ENCODE data around the gene DOCK1.

Gene DOCK1

DNA sequence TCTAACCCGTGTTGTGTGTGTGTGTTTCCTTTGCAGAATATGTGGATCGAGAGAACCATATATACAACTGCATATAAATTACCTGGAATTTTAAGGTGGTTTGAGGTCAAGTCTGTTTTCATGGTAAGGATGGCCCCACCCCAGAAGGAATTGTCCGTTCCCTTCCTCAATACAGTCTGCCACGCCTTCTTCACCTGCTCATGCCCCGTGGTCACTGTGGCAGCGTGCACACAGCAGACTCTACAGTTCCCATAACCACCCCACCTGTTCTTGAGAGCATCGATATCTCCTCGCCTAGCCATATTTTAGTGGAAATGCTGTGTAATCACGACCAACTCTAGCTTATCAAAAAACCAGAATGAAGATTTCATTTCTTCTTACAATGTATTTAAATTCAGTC is 509.9 kb downstream of the DOCK1 start:
- no peak for DNase-seq

GRCh38 chr10:127415901-127416581 is 510.8 kb downstream of the DOCK1 start:
- DNase-seq = no peak

- no peak for DNase-seq
Observed at GRCh38 chr10:127417031-127417430, 511.8 kb downstream of the DOCK1 start.

GRCh38 chr10:127417686-127418401 is 512.6 kb downstream of the DOCK1 start:
- DNase-seq = no peak

DNA sequence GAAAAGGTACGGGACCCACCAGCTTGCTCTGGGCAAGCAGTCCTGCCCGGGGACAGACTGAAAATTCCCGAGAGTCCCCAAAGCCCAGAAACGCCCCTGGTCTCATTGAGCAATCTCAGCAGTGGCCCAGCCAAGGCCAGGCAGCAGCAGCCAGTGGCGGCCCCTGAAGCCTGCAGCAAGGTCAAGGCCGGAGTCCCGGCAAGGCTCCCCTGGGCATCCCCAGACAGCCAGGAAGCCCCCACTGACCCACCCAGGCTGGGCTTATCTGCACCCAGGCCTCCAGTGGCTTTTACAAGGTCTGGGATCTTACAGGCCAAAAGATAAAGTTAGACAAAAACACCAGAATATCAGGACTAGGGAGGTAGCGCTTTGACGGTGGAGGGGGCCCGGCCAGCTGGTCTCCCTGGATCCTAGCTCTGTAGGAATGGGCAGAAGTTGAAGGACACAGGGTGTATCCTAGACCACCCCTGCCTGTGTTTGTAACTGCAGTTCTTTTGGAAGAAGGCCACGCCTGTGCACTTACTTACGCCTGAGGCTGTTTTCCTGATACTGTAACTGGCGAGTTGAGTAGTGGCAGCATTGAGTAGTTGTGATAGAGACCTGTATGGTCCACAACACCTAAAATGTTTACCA is 513.4 kb downstream of the DOCK1 start:
- no peak for DNase-seq

DNA sequence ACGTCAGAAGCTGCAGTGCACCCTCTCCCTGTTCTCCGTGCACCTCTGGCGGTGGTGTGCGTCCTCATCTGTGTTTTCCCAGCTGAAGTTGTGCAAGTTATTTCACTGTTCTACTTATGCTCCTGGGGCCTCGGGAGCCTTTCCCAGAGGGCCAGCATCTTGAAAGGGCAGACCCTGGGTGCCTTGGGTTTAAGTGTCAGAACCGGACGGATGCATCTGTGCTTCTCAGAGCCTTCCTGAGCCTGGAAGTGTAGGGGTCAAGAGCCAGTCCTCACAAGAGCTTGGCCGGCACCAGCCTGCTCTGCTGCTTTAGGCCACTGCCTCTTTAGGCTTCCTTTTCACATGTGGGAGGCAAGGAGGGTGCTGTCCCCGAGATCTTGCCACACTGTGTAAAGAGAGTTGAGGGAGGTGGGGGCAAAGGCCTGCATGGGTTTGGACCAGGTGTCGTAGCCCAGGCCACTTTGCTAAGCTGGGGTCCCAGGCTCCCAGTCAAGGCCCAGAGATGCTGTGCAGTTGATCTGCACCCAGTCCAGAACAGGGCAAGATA is 515.0 kb downstream of the DOCK1 start:
- no peak for DNase-seq

DNA sequence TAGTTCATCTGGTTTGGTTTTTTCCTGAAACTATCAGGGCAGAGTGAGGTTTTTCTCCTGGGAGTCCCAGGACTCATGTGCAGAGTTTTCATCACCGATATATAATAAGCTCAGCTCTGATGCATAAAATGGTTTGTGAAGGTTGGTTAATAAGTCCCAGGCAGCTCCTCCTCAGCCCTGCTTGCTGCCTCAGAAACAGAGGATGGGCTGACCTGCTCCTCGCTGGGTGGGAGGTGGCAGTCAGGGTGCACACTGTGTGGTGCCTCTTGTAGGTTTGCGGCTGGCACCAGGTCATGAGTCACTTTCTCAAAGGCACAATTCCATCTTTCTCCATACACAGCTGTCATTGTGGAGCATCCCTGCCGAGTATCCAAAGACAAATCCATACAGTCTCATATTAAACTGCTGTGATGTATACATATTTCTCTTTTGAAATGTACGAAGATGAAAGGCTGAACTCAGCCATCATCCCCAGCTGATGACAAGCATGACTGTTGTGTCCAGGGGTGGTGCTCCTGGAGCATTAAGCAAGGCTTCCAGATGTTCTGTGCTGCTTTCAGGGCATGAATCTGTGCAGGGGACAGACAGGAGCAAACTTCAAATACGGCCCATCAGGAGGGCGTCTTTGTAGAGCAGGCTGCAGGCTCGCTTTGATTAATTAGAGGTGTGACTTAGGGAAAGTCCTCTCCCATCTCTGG is 518.1 kb downstream of the DOCK1 start:
- no peak for DNase-seq

DNA sequence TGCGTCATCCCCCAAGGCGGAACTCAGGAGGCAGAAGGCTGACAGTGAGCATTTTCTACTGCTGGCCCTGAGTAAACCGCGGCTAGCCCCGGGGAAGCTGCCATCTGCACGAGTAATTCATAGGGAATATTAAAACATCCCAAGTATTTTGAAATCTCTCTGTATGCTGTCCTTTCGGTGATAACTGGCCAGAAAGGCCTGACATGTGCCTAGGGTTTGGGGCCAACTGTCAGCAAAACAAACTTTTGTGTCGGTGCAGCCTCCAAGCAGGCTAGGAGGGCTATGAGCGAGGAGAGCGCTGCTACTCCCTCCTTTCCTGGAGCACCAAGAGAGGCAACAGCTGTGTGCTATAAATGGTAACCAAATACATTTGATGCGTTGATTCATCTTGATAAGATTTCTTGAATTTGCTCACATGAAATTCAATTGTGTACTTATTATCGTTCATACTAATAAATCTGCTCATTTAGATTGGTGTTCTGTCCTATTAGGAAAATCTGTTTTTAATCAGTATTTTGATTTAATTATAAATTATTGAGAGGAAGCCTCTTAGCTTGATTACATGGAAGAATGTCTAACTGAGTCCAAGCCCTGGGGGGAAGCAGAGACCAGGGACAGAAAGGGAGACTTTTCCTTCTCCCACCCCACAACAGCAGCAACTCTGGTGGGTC is 519.5 kb downstream of the DOCK1 start:
- DNase-seq = no peak

GRCh38 chr10:127426746-127427145 is 521.5 kb downstream of the DOCK1 start:
- no peak for DNase-seq

DNA sequence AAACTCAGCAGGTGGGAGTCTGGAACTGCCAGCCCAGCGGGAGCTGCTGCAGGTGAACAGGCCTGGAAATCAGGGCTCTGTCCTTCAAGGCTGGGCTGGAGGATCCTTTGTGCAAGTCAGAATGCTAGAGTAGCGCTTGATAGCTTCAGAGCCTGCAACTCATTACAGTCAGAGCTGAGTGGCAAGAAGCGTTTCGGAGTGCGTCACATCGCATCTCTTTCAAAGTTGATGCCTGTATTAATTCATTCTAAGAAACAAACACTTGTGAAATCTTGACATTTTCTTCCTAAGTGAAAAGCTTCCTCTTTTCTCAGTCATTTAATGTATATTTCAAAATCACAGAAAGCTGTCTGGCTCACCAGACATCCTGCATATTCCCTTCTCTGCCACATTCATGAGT is 522.7 kb downstream of the DOCK1 start:
- no peak for DNase-seq

- DNase-seq = no peak
Observed at GRCh38 chr10:127428385-127428980, 523.3 kb downstream of the DOCK1 start.

GRCh38 chr10:127429601-127430312 is 524.5 kb downstream of the DOCK1 start:
- no peak for DNase-seq

DNA sequence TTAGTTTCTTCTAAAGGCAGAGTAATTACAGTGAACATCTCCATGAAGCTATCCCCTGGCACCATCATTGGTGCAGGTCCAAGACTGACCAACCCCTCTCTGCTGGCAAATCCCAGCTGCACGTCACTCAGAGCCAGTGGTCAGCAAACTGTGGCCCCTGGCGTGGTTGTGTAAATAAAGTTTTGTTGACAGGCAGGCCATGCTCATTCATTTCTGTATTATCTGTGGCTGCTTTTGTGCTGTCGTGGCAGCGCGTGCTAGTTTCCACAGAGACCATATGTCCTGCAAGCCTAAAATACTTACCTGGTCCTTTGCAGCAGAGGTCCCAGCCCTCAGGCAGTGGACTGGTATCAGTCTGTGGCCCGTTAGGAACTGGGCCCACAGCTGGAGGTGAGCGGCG is 526.3 kb downstream of the DOCK1 start:
- DNase-seq = no peak

DNA sequence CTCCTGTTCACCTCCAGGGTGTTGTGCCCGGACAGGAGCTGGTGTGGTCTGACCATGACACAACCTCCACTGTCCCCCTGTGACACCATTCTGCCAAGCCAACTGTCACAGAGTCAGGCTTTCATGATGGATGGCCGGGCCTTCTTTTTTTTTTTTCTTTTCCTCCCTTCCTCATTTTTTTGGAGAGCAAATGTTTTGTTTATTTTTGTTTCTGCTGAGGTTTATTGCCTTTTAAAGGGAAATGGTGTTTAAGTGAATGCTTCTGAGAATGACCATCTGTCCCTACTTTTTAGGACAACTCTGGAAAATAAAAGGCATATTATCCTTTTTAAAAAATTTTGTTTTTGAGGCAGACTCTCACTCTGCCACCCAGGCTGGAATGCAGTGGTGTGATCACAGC is 528.8 kb downstream of the DOCK1 start:
- no peak for DNase-seq

DNA sequence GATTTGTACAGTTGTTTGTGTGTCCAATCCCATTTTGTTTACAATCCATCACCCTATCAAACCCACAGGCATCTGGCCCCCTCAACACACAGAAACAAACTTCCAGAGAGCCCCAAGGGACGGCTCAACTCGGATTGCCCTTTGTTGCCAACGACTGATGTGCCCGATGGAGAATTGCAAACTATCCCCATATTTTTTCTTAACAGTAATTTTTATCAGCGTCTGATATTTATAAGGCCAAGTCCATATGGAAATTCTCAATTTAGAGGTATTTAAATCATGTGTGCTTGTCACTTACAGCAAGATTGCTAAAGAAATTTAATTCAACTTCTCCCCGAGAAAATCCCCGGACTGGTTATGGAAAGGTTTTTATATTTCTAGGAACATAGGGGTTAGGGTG is 530.0 kb downstream of the DOCK1 start:
- no peak for DNase-seq

DNA sequence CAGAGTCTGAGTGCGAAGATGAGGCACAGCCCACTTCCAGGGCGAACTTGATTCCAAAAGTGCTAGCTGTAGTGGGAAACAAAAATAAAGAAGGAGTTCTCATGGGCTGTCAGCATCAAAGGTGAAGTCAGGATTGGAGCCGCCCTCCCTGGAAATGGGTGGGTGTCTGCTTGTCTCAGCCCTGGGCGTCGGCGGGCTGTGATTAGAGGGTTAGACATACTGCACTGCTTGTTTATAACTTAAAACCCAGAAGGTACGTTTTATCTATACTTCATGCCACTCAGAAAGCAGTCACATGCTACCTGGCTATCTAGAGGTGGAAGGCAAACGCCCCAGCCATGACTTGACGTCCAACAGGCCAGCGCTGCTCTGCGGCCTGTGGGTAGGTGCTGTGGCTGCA is 535.1 kb downstream of the DOCK1 start:
- DNase-seq = no peak

DNA sequence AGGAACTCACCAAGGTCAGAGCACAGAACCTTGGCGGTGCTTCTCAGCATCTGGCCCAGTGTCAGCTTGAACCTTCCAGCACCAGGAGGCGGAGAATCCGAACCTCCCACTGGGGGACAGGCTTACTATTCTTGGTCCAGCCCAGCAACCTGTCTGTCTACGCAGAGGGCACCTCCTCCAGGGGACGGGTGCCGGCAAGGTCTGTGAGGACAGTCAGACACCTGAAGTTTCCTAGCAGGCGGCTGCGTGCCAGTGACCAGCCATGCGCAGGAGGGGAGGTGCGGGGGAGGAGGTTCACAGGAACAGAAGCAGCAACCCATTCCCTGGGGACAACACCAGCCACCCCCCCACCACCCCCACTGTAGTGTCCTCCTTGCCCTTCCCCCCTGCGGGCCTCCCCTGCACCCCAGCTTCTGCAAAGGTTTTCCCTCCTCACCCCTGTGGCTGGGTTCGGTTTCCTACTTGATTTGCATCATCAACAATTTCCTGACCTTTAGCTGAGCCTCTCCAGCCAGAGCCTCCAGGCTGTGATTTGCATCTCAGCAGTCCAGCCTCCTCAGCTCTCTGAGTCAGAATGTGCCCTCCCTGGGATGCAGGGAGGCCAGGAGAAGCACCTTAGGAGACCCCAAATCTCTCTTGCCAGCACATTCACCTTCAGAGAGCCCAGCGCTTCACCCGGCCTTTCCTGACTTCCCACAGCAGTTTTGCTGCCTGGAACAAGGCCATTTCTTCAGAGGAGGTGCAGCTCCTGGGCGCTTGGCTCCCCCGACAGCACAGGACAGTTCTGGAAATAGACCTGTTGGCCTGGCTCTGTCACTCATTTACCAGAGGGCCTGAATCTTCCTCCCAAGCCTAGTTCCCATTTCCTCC is 536.4 kb downstream of the DOCK1 start:
- no peak for DNase-seq

GRCh38 chr10:127442220-127442525 is 536.9 kb downstream of the DOCK1 start:
- no peak for DNase-seq

DNA sequence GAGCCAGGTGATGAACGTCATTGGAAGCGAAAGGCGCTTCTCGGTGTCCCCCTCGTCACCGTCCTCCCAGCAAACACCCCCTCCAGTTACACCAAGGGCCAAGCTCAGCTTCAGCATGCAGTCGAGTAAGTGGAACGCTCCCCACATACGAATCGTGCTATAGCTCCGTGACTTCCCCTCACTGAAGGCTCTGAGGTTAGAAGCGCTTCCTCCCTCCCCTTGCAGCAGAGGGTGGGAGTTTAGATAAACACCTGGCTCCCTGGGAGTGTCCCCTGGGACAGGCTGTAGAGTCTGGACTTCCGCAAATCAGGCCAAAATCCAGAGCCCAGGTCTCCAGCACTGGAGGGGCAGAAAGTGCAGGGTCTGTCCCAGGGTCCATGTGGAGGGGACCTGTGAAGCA is 538.9 kb downstream of the DOCK1 start:
- DNase-seq = no peak

- no peak for DNase-seq
Observed at GRCh38 chr10:127447197-127447596, 542.0 kb downstream of the DOCK1 start.

- DNase-seq = peak; percentile 32
Observed at GRCh38 chr10:127449490-127449889, 544.3 kb downstream of the DOCK1 start.

All from NCI-H345 (cell line).